H9 (cell line): Measurements from ENCODE around the gene POLD3. TPM values are rescaled to one million over a fixed set of nuclear protein-coding genes. Genes with fewer than 3 reads are reported as not detected.

Experiments used
- DNase-seq: peaks from one replicate; pipeline ENCODE4 v3.0.0-alpha.2; 2017
- H2AFZ ChIP-seq: one replicate; pipeline ENCODE4 v1.6.1; 2013; ENCODE audit warnings: mild to moderate bottlenecking, low read length, control low read depth, moderate library complexity
- H2AK5ac ChIP-seq: 2 replicates; pipeline ENCODE4 v1.6.1; 2013; ENCODE audit warnings: low read length, control low read depth, mixed read lengths; ENCODE audit not compliant: insufficient read length
- H2BK120ac ChIP-seq: one replicate; pipeline ENCODE4 v1.6.1; 2013; ENCODE audit warnings: low read depth, mild to moderate bottlenecking, low read length, control low read depth, inconsistent platforms; ENCODE audit not compliant: poor library complexity, severe bottlenecking
- H2BK12ac ChIP-seq: 2 replicates; pipeline ENCODE4 v1.6.1; 2013; ENCODE audit warnings: low read length, control low read depth, mixed read lengths, low read depth; ENCODE audit not compliant: insufficient read length
- H2BK15ac ChIP-seq: 2 replicates; pipeline ENCODE4 v1.6.1; 2013; ENCODE audit warnings: low read depth, low read length, control low read depth
- H2BK20ac ChIP-seq: one replicate; pipeline ENCODE4 v1.6.1; 2013; ENCODE audit warnings: low read depth, mild to moderate bottlenecking, low read length, control low read depth, inconsistent platforms; ENCODE audit not compliant: poor library complexity, severe bottlenecking
- H2BK5ac ChIP-seq: 2 replicates; pipeline ENCODE4 v1.6.1; 2013; ENCODE audit warnings: low read length, control low read depth, mixed read lengths; ENCODE audit not compliant: insufficient read length
- H3K14ac ChIP-seq: 2 replicates; pipeline ENCODE4 v1.6.1; 2013; ENCODE audit warnings: low read length, control low read depth; ENCODE audit not compliant: insufficient read depth
- H3K18ac ChIP-seq: 2 replicates; pipeline ENCODE4 v1.6.1; 2013; ENCODE audit warnings: low read depth, mild to moderate bottlenecking, mixed read lengths, low read length, control low read depth; ENCODE audit not compliant: insufficient read length
- H3K23ac ChIP-seq: 2 replicates; pipeline ENCODE4 v1.6.1; 2013; ENCODE audit warnings: low read length, control low read depth, mixed read lengths, low read depth; ENCODE audit not compliant: insufficient read length
- H3K23me2 ChIP-seq: 2 replicates; pipeline ENCODE4 v1.6.1; 2013; ENCODE audit warnings: low read depth, mild to moderate bottlenecking, mixed read lengths, low read length, control low read depth; ENCODE audit not compliant: insufficient read length, poor library complexity, severe bottlenecking
- H3K27ac ChIP-seq: 2 replicates; pipeline ENCODE4 v1.5.1; 2013; ENCODE audit warnings: low read length, control low read depth, mixed read lengths, low read depth; ENCODE audit not compliant: insufficient read length
- H3K27me3 ChIP-seq: 2 replicates; pipeline ENCODE4 v1.6.1; 2013; ENCODE audit warnings: low read length, control low read depth, inconsistent platforms; ENCODE audit not compliant: insufficient read depth
- H3K4ac ChIP-seq: 2 replicates; pipeline ENCODE4 v1.6.1; 2013; ENCODE audit warnings: low read depth, mild to moderate bottlenecking, control low read depth, inconsistent platforms, low read length, moderate library complexity
- H3K4me1 ChIP-seq: 2 replicates; pipeline ENCODE4 v1.6.1; 2013; ENCODE audit warnings: low read length, control low read depth, inconsistent platforms; ENCODE audit not compliant: insufficient read depth
- H3K4me2 ChIP-seq: 2 replicates; pipeline ENCODE4 v1.6.1; 2013; ENCODE audit warnings: low read length, control low read depth, mixed read lengths; ENCODE audit not compliant: insufficient read length, insufficient read depth
- H3K56ac ChIP-seq: 2 replicates; pipeline ENCODE4 v1.6.1; 2013; ENCODE audit warnings: low read depth, mild to moderate bottlenecking, mixed read lengths, low read length, control low read depth; ENCODE audit not compliant: insufficient read length
- H3K79me1 ChIP-seq: 2 replicates; pipeline ENCODE4 v1.6.1; 2013; ENCODE audit warnings: low read depth, mild to moderate bottlenecking, moderate library complexity, low read length, control low read depth, inconsistent platforms; ENCODE audit not compliant: insufficient read depth, poor library complexity, severe bottlenecking
- H3K79me2 ChIP-seq: 2 replicates; pipeline ENCODE4 v1.6.1; 2013; ENCODE audit warnings: low read length, control low read depth, inconsistent platforms; ENCODE audit not compliant: insufficient read depth
- H3K9ac ChIP-seq: 2 replicates; pipeline ENCODE4 v1.6.1; 2013; ENCODE audit warnings: low read length, control low read depth, mixed read lengths; ENCODE audit not compliant: insufficient read length; ENCODE audit errors: extremely low read depth
- H3K9me3 ChIP-seq: one replicate; pipeline ENCODE4 v1.6.1; 2013; ENCODE audit warnings: low read depth, low read length, inconsistent platforms; ENCODE audit not compliant: control insufficient read depth
- H3T11ph ChIP-seq: one replicate; pipeline ENCODE4 v1.6.1; 2013; ENCODE audit warnings: mild to moderate bottlenecking, low read length, control low read depth, inconsistent platforms
- H4K20me1 ChIP-seq: one replicate; pipeline ENCODE4 v1.6.1; 2013; ENCODE audit not compliant: control insufficient read depth, insufficient read length, insufficient read depth
- H4K5ac ChIP-seq: 2 replicates; pipeline ENCODE4 v1.6.1; 2013; ENCODE audit warnings: low read depth, mild to moderate bottlenecking, mixed read lengths, low read length, control low read depth; ENCODE audit not compliant: insufficient read length
- H4K8ac ChIP-seq: replicated peaks from 2 replicates; pipeline ENCODE4 v1.6.1; 2013; ENCODE audit warnings: low read length, control low read depth, mixed read lengths, low read depth; ENCODE audit not compliant: insufficient read length
- H4K91ac ChIP-seq: 2 replicates; pipeline ENCODE4 v1.6.1; 2013; ENCODE audit warnings: low read depth, mild to moderate bottlenecking, moderate library complexity, mixed read lengths, low read length, control low read depth; ENCODE audit not compliant: insufficient read length
- H3K27ac Mint-ChIP-seq, 3 experiments: 2 replicates in 2 of 3; 3 replicates in 1 of 3; pipeline ENCODE4 v1.8.0; 2020 to 2021; ENCODE audit warnings: mixed read lengths in 3 of 3, mild to moderate bottlenecking in 1 of 3, moderate library complexity in 1 of 3
- H3K27me3 Mint-ChIP-seq: 2 replicates; pipeline ENCODE4 v1.8.0; 2021; ENCODE audit warnings: low read depth, mild to moderate bottlenecking, moderate library complexity, mixed read lengths
- H3K36me3 Mint-ChIP-seq, 3 experiments: 2 replicates in 2 of 3; 3 replicates in 1 of 3; pipeline ENCODE4 v1.8.0; 2020 to 2021; ENCODE audit warnings: low read depth in 3 of 3, mixed read lengths in 3 of 3; ENCODE audit not compliant: insufficient read depth in 1 of 3
- H3K4me1 Mint-ChIP-seq, 2 experiments: 2 replicates each; pipeline ENCODE4 v1.8.0; 2020; ENCODE audit warnings: mixed read lengths in 2 of 2
- H3K4me3 Mint-ChIP-seq, 2 experiments: 2 replicates in 1 of 2; 3 replicates in 1 of 2; pipeline ENCODE4 v1.8.0; 2020 to 2021; ENCODE audit warnings: mild to moderate bottlenecking in 2 of 2, mixed read lengths in 2 of 2, moderate library complexity in 1 of 2
- H3K9me3 Mint-ChIP-seq, 2 experiments: 2 replicates in 1 of 2; 3 replicates in 1 of 2; pipeline ENCODE4 v1.8.0; 2020; ENCODE audit warnings: mild to moderate bottlenecking in 2 of 2, mixed read lengths in 2 of 2, moderate library complexity in 1 of 2
- CTCF ChIP-seq: fragments of 200-600 bp; sonication (generic); conservative IDR thresholded peaks from 3 replicates; pipeline ENCODE4 v1.8.0; 2021; ENCODE audit warnings: antibody characterized with exemption, mild to moderate bottlenecking
- WGBS: extraction: QIAGEN DNeasy Blood & Tissue Kit; methylation state at CpG from one replicate; pipeline ENCODE4 v1.1.7; 2013; ENCODE audit warnings: missing lambda C conversion rate, low lambda C conversion rate, mixed read lengths; ENCODE audit not compliant: insufficient read length; ENCODE audit errors: extremely low coverage; 5-methylcytosine and 5-hydroxymethylcytosine counted together
- total RNA-seq: library from RNA; stranded (reverse); gene quantifications from 2 replicates; pipeline ENCODE4 v1.2.1, GENCODE V29; 2021

Gene POLD3
- total RNA-seq, 1 experiment from 2014 or later: 34.1 TPM

GRCh38 chr11:74626130-74626529, 33.7 kb downstream of the POLD3 start:
- no peak overlapping the region for H3K56ac ChIP-seq
- H2AK5ac ChIP-seq: no peak overlapping the region
- H3K27ac Mint-ChIP-seq: no peak overlapping the region
- H3K27me3 ChIP-seq: no peaks in the 10 kb centered on the region
- H2BK15ac ChIP-seq: no peak overlapping the region
- no peaks in the 10 kb centered on the region for H3K9me3 ChIP-seq
- TF ChIP-seq CTCF: no peak
- H3K4ac ChIP-seq: no peak overlapping the region
- no peak overlapping the region for H3K27ac ChIP-seq
- no peak overlapping the region for H3K4me3 Mint-ChIP-seq
- whole genome bisulfite sequencing: no CpG with 5 or more reads among the region's 4 CpGs
- no peak overlapping the region for H2BK120ac ChIP-seq
- H3K4me1 ChIP-seq: no peaks in the 10 kb centered on the region
- H2BK20ac ChIP-seq: no peak overlapping the region
- no peak overlapping the region for H4K91ac ChIP-seq
- no peak overlapping the region for H4K8ac ChIP-seq
- H4K5ac ChIP-seq: no peak overlapping the region
- no peaks in the 10 kb centered on the region for H4K20me1 ChIP-seq
- H3T11ph ChIP-seq: no peak overlapping the region
- no peaks in the 10 kb centered on the region for H3K79me1 ChIP-seq
- H3K27me3 Mint-ChIP-seq: no peaks in the 10 kb centered on the region
- no peak overlapping the region for H3K9ac ChIP-seq
- no peaks in the 10 kb centered on the region for H3K23me2 ChIP-seq
- no peaks in the 10 kb centered on the region for H3K79me2 ChIP-seq
- H3K23ac ChIP-seq: no peak overlapping the region
- DNase-seq: no peak
- H3K14ac ChIP-seq: no peak overlapping the region
- no peak overlapping the region for H2BK12ac ChIP-seq
- H3K4me1 Mint-ChIP-seq: no peaks in the 10 kb centered on the region
- H3K4me2 ChIP-seq: no peak overlapping the region
- H3K9me3 Mint-ChIP-seq: no peaks in the 10 kb centered on the region; a peak in 1 of 5 replicates
- no peak overlapping the region for H2AFZ ChIP-seq
- no peak overlapping the region for H3K18ac ChIP-seq
- peaks cover 7 to 41% (median 32%) of the 10 kb centered on the region in 3 experiments for H3K36me3 Mint-ChIP-seq
- no peak overlapping the region for H2BK5ac ChIP-seq
